ENCODE data around the gene GFOD1.
"Not testable (repeated sequence)": the region's sequence is repeated elsewhere in the genome, so short reads cannot be mapped to it uniquely, and the experiment has no call there.

DNA sequence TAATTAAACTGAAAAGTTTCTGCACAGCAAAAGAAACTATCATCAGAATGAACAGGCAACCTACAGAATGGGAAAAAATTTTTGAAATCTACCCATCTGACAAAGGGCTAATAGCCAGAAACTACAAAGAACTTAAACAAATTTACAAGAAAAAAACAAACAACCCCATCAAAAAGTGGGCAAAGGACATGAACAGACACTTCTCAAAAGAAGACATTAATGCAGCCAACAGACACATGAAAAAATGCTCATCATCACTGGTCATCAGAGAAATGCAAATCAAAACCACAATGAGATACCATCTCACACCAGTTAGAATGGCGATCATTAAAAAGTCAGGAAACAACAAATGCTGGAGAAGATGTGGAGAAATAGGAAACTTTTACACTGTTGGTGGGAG lies 98.6 kb downstream of the GFOD1 start:
- not testable (repeated sequence) for TF ChIP-seq POLR2A (IDR thresholded peaks at IDR 0.05)
- TF ChIP-seq, protein P1, sequence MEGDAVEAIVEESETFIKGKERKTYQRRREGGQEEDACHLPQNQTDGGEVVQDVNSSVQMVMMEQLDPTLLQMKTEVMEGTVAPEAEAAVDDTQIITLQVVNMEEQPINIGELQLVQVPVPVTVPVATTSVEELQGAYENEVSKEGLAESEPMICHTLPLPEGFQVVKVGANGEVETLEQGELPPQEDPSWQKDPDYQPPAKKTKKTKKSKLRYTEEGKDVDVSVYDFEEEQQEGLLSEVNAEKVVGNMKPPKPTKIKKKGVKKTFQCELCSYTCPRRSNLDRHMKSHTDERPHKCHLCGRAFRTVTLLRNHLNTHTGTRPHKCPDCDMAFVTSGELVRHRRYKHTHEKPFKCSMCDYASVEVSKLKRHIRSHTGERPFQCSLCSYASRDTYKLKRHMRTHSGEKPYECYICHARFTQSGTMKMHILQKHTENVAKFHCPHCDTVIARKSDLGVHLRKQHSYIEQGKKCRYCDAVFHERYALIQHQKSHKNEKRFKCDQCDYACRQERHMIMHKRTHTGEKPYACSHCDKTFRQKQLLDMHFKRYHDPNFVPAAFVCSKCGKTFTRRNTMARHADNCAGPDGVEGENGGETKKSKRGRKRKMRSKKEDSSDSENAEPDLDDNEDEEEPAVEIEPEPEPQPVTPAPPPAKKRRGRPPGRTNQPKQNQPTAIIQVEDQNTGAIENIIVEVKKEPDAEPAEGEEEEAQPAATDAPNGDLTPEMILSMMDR (IDR thresholded peaks at IDR 0.05 in 8 of 11, conservative IDR thresholded peaks at IDR 0.05 in 3 of 11) = not testable (repeated sequence)
